GM19351 (cell line): ENCODE data around the gene PPP1R10.

Source experiments
- ATAC-seq: cut with Tn5 transposase; IDR thresholded peaks from one replicate; pipeline ENCODE4 v1.9.1; 2021; ENCODE audit warnings: mild to moderate bottlenecking, moderate library complexity; ENCODE audit not compliant: unreplicated experiment

PPP1R10 gene

DNA sequence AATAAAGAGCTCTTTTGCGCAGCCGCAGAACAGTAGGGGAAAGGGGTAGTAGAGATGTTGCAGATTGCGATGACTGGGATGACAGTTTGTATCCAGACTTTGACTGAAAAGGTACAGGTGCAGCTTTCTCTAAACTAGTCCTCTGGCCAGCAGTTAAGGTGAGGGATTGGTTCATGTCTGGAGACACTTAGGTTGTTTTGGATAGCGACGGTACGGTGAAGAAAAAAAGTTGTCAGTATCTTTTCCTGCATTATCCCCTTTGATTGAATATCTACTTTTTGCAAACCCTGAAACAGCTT is 59.4 kb downstream of the PPP1R10 start:
- ATAC-seq, result no peak

DNA sequence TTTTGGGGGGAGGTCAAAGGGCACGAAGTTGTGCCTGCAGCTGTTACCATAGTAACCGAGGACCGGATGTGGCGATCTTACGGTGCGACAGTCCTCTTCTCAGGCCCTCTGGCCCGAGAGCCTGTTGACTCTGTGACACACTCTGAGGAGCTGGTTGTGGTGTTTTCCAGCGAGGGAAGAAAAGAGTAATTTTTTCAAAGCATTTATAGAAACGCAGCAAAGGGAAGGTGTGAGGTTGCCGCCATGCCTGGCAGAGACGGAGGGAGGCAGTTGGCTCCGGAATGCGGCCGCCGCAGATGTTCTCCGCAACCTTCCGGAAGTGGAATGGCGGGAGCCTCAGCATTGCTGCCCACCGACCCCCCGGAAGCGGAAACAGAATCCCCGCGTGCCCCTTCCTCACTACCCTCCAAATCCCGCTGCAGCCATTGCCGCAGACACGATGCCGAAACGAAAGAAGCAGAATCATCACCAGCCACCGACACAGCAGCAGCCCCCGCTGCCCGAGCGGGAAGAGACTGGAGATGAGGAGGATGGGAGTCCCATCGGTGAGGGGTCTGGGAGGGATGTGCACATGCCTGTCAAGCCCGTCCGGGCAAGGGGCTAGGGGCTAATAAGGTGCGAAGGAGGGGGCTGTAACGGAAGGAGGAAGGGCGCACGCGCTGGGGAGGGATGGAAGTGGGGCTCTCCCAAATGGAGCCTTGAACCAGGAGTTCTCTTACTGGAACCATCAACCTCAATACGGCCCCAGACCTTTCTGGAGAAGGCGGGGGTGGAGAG is 59.9 kb downstream of the PPP1R10 start, which contains the start of gene PRR3:
TSS of gene PRR3 (plus strand) at position 390 of the 777 bp plus-strand sequence. CDS start at position 440, 50 bp downstream.
- ATAC-seq, result peak; percentile 60

DNA sequence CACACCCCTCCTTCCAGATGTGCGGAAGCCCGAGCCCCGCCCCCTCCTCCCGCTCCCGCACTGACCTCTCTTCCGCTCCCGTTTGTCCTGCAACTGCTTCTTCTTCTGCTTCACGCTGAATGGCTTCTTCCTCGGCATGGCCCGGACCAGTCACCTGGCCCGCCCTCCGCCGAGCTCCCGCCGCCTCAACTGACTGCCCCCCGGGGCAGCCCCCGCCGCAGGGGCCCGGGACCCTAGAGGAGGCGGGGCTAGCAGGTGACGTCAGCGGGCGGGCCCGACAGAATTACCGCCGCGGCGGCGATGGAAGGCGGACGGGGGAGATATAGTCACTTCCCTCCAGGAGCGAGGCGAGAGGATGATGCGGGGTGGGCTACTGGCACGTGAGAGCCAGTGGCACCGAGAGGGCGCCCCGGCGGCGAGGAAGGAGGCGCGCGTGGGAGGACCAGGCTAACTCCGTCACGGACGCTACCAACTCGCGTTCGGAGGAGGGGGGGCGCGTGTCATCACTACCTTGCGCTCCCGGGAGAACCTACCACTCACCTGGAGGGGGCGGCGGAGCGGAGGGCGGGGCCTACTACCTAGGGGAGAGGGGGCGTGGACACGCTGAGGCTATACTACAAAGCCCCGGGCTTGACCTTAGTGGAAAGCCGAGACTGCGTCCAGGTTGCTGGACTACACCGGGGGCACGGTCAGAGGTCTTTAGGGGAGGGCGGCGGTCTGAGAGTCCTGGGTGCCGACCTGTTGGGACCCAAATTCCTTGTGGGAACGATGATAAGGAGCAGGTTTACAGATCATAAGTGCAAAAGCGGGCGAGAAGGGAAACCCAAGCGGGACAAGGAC is 60.8 kb downstream of the PPP1R10 start, which contains the start of gene GNL1:
TSS of gene GNL1 (minus strand) at position 424 of the 840 bp plus-strand sequence. CDS start at position 138, 286 bp downstream.
- peak; percentile 85 for ATAC-seq

DNA sequence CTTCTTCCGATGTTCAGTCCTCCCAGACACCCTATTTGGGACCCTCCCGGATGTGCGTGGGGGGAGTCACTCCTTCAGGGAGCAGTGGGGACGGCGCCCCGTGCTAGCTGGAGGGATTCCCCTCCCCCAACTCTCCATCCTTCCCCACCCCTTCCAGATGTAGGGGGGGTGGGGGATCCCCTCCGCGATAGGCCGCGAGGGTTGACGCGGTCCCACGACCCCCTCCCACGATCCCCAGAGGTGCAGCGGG is 61.3 kb downstream of the PPP1R10 start:
- ATAC-seq, result no peak

DNA sequence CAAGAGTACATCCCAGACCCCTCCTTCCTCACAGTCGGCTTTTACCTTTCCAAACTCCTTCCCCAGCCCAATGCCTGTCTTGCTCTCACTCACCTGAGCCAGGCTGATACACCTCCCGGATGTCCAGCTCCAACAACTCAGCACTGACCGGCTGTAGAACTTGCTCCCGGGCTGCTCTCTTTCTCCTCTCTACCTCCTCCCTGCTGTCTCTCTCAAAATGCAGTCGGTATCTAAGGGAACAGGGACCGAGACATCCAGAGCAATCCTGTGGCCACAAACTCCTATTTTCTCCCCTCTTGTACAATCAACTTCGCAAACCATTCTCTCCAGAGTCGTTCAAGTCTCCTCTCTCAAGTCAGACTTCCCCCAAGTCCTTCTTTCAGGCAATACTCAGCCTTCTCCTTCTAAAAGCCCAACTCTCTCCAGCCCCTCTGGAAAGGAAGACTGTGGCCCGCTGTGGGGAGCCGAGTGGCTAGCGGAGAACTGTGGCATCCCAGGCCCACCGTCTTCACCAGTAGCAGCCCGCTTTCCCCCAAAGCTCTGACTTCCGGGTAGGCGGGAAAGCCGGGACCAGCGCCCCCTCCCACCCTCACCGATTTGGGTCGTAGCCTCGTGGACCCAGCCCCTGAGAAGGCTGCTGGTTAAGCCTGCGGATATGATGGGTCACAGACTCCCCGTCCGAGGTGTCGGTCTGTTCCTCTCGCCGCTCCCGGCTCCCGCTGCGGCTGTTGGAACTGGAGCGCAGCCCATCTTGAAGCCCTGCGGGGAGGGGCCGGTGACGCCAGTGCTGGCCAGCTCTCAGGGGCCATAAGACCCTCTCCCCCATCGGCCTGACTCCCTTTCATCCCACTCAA is 61.9 kb downstream of the PPP1R10 start:
- ATAC-seq, result no peak

DNA sequence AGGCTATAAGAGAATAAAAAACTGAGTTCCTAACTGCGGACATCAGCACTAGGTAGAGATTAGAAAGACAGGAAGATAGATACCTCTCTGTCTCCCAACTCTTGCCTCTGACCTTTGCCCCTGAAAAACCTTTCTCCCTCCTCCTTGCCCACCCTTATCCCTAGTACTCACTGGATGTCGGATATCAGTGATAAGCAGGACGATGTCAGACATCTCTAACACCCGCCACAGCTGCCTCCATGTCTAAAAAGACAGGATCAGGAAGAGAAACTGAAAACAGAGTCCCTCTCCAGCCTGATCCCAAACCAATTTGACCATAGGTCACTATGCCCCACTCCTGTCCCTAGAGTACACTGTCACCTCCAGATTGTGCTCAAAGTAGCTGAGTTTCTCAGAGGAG is 62.6 kb downstream of the PPP1R10 start:
- no peak for ATAC-seq
